ENCODE results near the gene TOPAZ1. TPM values are rescaled to one million over a fixed set of nuclear protein-coding genes. Genes with fewer than 3 reads are reported as not detected.

The TOPAZ1 gene
- total RNA-seq, 1 experiment from 2014 or later: not detected

DNA sequence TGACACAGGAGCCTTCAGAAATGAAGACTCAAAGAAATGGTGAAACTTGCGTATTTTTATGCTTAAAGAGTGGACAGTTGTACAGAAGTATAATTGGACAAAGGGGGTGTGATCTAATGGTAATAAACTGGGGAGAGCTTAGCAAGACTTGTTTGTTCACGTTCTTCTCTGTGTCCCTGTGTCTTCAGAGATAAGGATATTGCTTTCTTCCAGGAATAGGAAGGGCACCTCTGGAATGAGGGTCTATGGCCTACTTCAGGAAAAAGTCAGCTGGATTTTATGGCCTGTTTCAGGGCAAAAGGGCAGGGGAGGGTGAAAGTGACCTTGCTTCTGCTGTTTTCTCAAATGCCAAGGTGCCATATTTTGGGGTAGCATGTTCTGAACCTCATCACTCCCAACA, 4.5 kb upstream of the TOPAZ1 start:
- H3K27me3 ChIP-seq (ENCODE audit: control insufficient read depth, insufficient read depth, low read length): no peaks in the 10 kb centered on the region
- ATAC-seq (no peak), DNase-seq (ENCODE audit: low read depth, low spot score) (no peak)
- H3K27ac ChIP-seq (ENCODE audit: low read length): no peak overlapping the region
- no peaks in the 10 kb centered on the region for H3K9me3 ChIP-seq (ENCODE audit: control insufficient read depth, insufficient read depth, low read depth, low read length)
- ChIA-PET POLR2A (no interaction called here), CTCF (no interaction called here)
- no peak overlapping the region for H3K4me3 ChIP-seq (ENCODE audit: low read depth in 2 of 2, low read length in 2 of 2)
- no peaks in the 10 kb centered on the region for H3K36me3 ChIP-seq (ENCODE audit: control insufficient read depth, insufficient read depth, low read length)
- intact Hi-C loops (cut with micrococcal nuclease; ENCODE audit: unreplicated experiment) (no loop called here), in situ Hi-C loops (cut with HindIII; ENCODE audit: low pct_unique_long_range_greater_than_20kb, low sequenced_read_pairs) (no loop called here)
- TF ChIP-seq CTCF (IDR thresholded peaks at IDR 0.05) (no peak), POLR2AphosphoS5 (IDR thresholded peaks at IDR 0.05; ENCODE audit: low read depth, low read length) (no peak), SIN3A (IDR thresholded peaks at IDR 0.05; ENCODE audit: borderline replicate concordance, insufficient read depth, low read depth, low read length) (no peak), TCF7L2 (IDR thresholded peaks at IDR 0.05; ENCODE audit: low read depth, low read length) (no peak)
- TF ChIP-seq, protein P1, sequence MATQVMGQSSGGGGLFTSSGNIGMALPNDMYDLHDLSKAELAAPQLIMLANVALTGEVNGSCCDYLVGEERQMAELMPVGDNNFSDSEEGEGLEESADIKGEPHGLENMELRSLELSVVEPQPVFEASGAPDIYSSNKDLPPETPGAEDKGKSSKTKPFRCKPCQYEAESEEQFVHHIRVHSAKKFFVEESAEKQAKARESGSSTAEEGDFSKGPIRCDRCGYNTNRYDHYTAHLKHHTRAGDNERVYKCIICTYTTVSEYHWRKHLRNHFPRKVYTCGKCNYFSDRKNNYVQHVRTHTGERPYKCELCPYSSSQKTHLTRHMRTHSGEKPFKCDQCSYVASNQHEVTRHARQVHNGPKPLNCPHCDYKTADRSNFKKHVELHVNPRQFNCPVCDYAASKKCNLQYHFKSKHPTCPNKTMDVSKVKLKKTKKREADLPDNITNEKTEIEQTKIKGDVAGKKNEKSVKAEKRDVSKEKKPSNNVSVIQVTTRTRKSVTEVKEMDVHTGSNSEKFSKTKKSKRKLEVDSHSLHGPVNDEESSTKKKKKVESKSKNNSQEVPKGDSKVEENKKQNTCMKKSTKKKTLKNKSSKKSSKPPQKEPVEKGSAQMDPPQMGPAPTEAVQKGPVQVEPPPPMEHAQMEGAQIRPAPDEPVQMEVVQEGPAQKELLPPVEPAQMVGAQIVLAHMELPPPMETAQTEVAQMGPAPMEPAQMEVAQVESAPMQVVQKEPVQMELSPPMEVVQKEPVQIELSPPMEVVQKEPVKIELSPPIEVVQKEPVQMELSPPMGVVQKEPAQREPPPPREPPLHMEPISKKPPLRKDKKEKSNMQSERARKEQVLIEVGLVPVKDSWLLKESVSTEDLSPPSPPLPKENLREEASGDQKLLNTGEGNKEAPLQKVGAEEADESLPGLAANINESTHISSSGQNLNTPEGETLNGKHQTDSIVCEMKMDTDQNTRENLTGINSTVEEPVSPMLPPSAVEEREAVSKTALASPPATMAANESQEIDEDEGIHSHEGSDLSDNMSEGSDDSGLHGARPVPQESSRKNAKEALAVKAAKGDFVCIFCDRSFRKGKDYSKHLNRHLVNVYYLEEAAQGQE (IDR thresholded peaks at IDR 0.05; ENCODE audit: insufficient read depth in 1 of 2, low read depth in 2 of 2, low read length in 1 of 2): no peak
- no TSS peak for BruUV-seq (replicated peaks)
- H3K4me1 ChIP-seq (ENCODE audit: control insufficient read depth, insufficient read depth, low read length): no peaks in the 10 kb centered on the region

- intact Hi-C loops (cut with micrococcal nuclease; ENCODE audit: unreplicated experiment) (no loop called here), in situ Hi-C loops (cut with HindIII; ENCODE audit: low pct_unique_long_range_greater_than_20kb, low sequenced_read_pairs) (no loop called here)
- ChIA-PET POLR2A (no interaction called here), CTCF (no interaction called here)
- TF ChIP-seq SIN3A (IDR thresholded peaks at IDR 0.05; ENCODE audit: borderline replicate concordance, insufficient read depth, low read depth, low read length) (no peak), TCF7L2 (IDR thresholded peaks at IDR 0.05; ENCODE audit: low read depth, low read length) (no peak)
- ATAC-seq (no peak), DNase-seq (ENCODE audit: low read depth, low spot score) (no peak)
- Histone ChIP-seq H3K27me3 (ENCODE audit: control insufficient read depth, insufficient read depth, low read length) (no peaks in the 10 kb centered on the region), H3K9me3 (ENCODE audit: control insufficient read depth, insufficient read depth, low read depth, low read length) (no peaks in the 10 kb centered on the region), H3K4me1 (ENCODE audit: control insufficient read depth, insufficient read depth, low read length) (no peaks in the 10 kb centered on the region), H3K4me3 (ENCODE audit: low read depth in 2 of 2, low read length in 2 of 2) (no peak overlapping the region), H3K27ac (ENCODE audit: low read length) (no peak overlapping the region), H3K36me3 (ENCODE audit: control insufficient read depth, insufficient read depth, low read length) (no peaks in the 10 kb centered on the region)
- BruUV-seq (replicated peaks): no TSS peak
Measured at GRCh38 chr3:44237665-44238064, 4.0 kb upstream of the TOPAZ1 start.

- TF ChIP-seq CTCF (IDR thresholded peaks at IDR 0.05): no peak
- no peak for TF ChIP-seq POLR2AphosphoS5 (IDR thresholded peaks at IDR 0.05; ENCODE audit: low read depth, low read length)
- TF ChIP-seq, protein P1 (IDR thresholded peaks at IDR 0.05; ENCODE audit: insufficient read depth in 1 of 2, low read depth in 2 of 2, low read length in 1 of 2): no peak
- TF ChIP-seq SIN3A (IDR thresholded peaks at IDR 0.05; ENCODE audit: borderline replicate concordance, insufficient read depth, low read depth, low read length): no peak
- no peak for TF ChIP-seq TCF7L2 (IDR thresholded peaks at IDR 0.05; ENCODE audit: low read depth, low read length)
- Histone ChIP-seq H3K4me3 (ENCODE audit: low read depth in 2 of 2, low read length in 2 of 2) (no peak overlapping the region), H3K27me3 (ENCODE audit: control insufficient read depth, insufficient read depth, low read length) (no peaks in the 10 kb centered on the region), H3K9me3 (ENCODE audit: control insufficient read depth, insufficient read depth, low read depth, low read length) (no peaks in the 10 kb centered on the region), H3K27ac (ENCODE audit: low read length) (no peak overlapping the region), H3K36me3 (ENCODE audit: control insufficient read depth, insufficient read depth, low read length) (no peaks in the 10 kb centered on the region), H3K4me1 (ENCODE audit: control insufficient read depth, insufficient read depth, low read length) (no peaks in the 10 kb centered on the region)
- ATAC-seq (no peak), DNase-seq (ENCODE audit: low read depth, low spot score) (no peak)
- intact Hi-C loops (cut with micrococcal nuclease; ENCODE audit: unreplicated experiment): no loop called here
- ChIA-PET CTCF (no interaction called here), POLR2A (no interaction called here)
- in situ Hi-C loops (cut with HindIII; ENCODE audit: low pct_unique_long_range_greater_than_20kb, low sequenced_read_pairs): no loop called here
- BruUV-seq (replicated peaks): no TSS peak
Measured at GRCh38 chr3:44238889-44239288, 2.8 kb upstream of the TOPAZ1 start.
